HG03469 (cell line): ENCODE data around the gene KCNN3.

Source experiments
- ATAC-seq: cut with Tn5 transposase; IDR thresholded peaks from one replicate; pipeline ENCODE4 v1.9.1; 2021; ENCODE audit warnings: mild to moderate bottlenecking, moderate library complexity, moderate number of reproducible peaks; ENCODE audit not compliant: unreplicated experiment

KCNN3 gene

GRCh38 chr1:154843636-154844296 lies 26.3 kb downstream of the KCNN3 start:
- no peak for ATAC-seq

- ATAC-seq, result no peak
These were observed 27.4 kb downstream of the KCNN3 start for GRCh38 chr1:154842635-154843034.

GRCh38 chr1:154841384-154841783 lies 28.7 kb downstream of the KCNN3 start:
- no peak for ATAC-seq

- ATAC-seq, result no peak
These were observed 29.6 kb downstream of the KCNN3 start for GRCh38 chr1:154840269-154841176.

- no peak for ATAC-seq
These were observed 30.4 kb downstream of the KCNN3 start for GRCh38 chr1:154839691-154840090.

GRCh38 chr1:154838988-154839387 lies 31.1 kb downstream of the KCNN3 start:
- no peak for ATAC-seq

GRCh38 chr1:154838461-154838860 lies 31.6 kb downstream of the KCNN3 start:
- no peak for ATAC-seq

GRCh38 chr1:154837672-154838171 lies 32.4 kb downstream of the KCNN3 start:
- no peak for ATAC-seq

- ATAC-seq, result no peak
These were observed 32.9 kb downstream of the KCNN3 start for GRCh38 chr1:154837034-154837671.

- no peak for ATAC-seq
These were observed 34.4 kb downstream of the KCNN3 start for GRCh38 chr1:154835531-154836324.

- no peak for ATAC-seq
These were observed 36.2 kb downstream of the KCNN3 start for GRCh38 chr1:154833841-154834240.

- no peak for ATAC-seq
These were observed 36.9 kb downstream of the KCNN3 start for GRCh38 chr1:154833209-154833608.

- no peak for ATAC-seq
These were observed 37.7 kb downstream of the KCNN3 start for GRCh38 chr1:154832384-154832783.

GRCh38 chr1:154831462-154831861 lies 38.6 kb downstream of the KCNN3 start:
- no peak for ATAC-seq

- no peak for ATAC-seq
These were observed 41.0 kb downstream of the KCNN3 start for GRCh38 chr1:154829062-154829461.

- ATAC-seq, result no peak
These were observed 45.7 kb downstream of the KCNN3 start for GRCh38 chr1:154824179-154825000.

- ATAC-seq, result no peak
These were observed 47.4 kb downstream of the KCNN3 start for GRCh38 chr1:154822717-154823116.

- ATAC-seq, result no peak
These were observed 47.8 kb downstream of the KCNN3 start for GRCh38 chr1:154822233-154822632.

GRCh38 chr1:154821083-154821482 lies 49.0 kb downstream of the KCNN3 start:
- ATAC-seq, result no peak

GRCh38 chr1:154820646-154821045 lies 49.4 kb downstream of the KCNN3 start:
- no peak for ATAC-seq
